ENCODE results near the gene SBF2.

SBF2 gene

DNA sequence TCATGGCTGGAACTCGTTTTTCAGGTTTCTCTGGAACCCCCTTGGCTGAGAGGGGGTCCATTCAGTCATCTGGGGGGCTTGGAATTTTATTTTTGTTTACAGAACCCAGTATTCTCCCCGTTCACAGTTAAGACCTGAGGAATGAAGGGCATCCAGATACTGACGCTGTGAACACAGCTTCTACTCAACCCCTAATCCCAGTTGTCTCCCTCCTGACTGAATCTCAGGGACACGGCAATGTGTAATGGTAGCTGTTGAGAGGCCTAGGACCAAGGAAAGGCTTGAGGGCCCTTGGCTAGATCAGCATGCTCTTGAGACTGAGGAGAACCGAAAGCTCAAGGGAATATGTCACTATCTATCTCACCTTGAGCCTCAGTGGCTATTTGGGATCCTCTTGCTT lies 516.5 kb downstream of the SBF2 start:
- Histone ChIP-seq H3K36me3 (ENCODE audit: insufficient read depth, low read length) (peaks cover 30% of the 10 kb centered on the region), H3K4me1 (ENCODE audit: control insufficient read depth, insufficient read depth, low read length, unreplicated experiment) (peaks cover 26% of the 10 kb centered on the region), H3K27me3 (ENCODE audit: insufficient read depth, low read length) (no peaks in the 10 kb centered on the region), H2AFZ (ENCODE audit: low read length, unreplicated experiment) (no peak overlapping the region), H3K27ac (ENCODE audit: low read depth, low read length) (no peak overlapping the region), H3K4me3 (ENCODE audit: low read depth, low read length) (no peak overlapping the region), H3K79me2 (ENCODE audit: control insufficient read depth, insufficient read depth, low read length, unreplicated experiment) (peaks cover 5% of the 10 kb centered on the region)

DNA sequence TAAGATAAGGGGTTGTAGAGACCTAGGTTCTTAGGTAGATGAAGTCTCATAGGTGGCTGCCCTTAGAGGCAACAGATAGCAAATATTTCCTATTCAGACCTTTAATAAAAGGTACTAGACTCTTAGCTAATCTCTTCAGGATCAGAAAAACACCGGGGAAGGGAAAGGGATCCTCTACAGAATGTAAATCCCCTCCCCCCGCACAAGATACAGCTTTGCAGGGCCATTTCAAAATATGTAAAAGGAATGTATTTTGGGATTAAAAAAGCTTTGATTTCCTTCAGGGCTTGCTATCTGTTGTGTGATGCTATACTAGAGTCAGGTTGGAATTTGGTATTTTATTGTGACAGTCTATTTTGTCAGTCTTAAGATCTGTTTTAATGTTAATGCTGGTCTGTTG lies 517.0 kb downstream of the SBF2 start:
- no peak overlapping the region for H3K4me3 ChIP-seq (ENCODE audit: low read depth, low read length)
- peaks cover 26% of the 10 kb centered on the region for H3K4me1 ChIP-seq (ENCODE audit: control insufficient read depth, insufficient read depth, low read length, unreplicated experiment)
- peaks cover 5% of the 10 kb centered on the region for H3K79me2 ChIP-seq (ENCODE audit: control insufficient read depth, insufficient read depth, low read length, unreplicated experiment)
- no peak overlapping the region for H3K27ac ChIP-seq (ENCODE audit: low read depth, low read length)
- H3K27me3 ChIP-seq (ENCODE audit: insufficient read depth, low read length): no peaks in the 10 kb centered on the region
- H3K36me3 ChIP-seq (ENCODE audit: insufficient read depth, low read length): peaks cover 30% of the 10 kb centered on the region
- H2AFZ ChIP-seq (ENCODE audit: low read length, unreplicated experiment): no peak overlapping the region

DNA sequence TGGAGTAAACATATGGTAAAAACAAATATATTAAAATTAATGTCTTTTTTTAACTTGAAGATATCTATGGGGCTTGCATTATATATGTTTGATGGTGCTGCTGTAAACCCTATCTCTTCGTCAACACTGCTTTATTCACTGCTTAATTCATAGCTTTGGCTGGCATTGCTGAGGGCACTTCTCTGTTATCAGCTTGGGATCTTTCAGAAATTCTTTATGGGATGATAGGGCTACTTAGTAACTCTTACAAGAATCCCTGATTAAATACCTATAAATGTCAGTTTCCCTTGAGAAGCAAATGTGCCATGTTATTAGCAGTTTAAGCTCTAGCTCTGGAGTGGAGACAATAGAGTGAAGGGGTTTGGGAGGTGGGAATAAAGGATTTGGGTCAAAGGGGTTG lies 517.8 kb downstream of the SBF2 start:
- no peak overlapping the region for H2AFZ ChIP-seq (ENCODE audit: low read length, unreplicated experiment)
- peak overlapping the region; percentile 74; the same call in 1 of the 2 replicates for H3K27ac ChIP-seq (ENCODE audit: low read depth, low read length)
- no peak overlapping the region for H3K4me3 ChIP-seq (ENCODE audit: low read depth, low read length)
- H3K27me3 ChIP-seq (ENCODE audit: insufficient read depth, low read length): no peaks in the 10 kb centered on the region
- peaks cover 25% of the 10 kb centered on the region for H3K36me3 ChIP-seq (ENCODE audit: insufficient read depth, low read length)
- H3K79me2 ChIP-seq (ENCODE audit: control insufficient read depth, insufficient read depth, low read length, unreplicated experiment): peaks cover 5% of the 10 kb centered on the region
- peaks cover 26% of the 10 kb centered on the region for H3K4me1 ChIP-seq (ENCODE audit: control insufficient read depth, insufficient read depth, low read length, unreplicated experiment)

DNA sequence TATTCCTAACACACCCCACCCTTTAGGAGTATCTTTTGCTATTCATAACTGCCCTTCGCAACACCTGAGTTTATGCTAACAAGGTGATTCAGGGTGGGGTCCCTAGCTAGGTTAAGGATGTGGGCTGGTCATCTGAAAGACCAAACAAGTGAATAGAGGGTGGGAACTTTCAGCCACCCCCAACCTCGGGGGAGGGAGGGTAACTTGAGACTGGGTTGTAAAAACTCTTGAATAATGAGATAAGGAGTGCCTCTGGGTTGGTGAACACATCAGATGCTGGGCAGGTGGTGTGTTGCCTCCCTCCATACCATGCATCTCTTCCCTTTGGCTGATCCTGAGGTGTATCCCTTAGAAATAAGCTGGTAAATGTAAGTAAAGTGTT lies 518.6 kb downstream of the SBF2 start:
- peaks cover 18% of the 10 kb centered on the region for H3K36me3 ChIP-seq (ENCODE audit: insufficient read depth, low read length)
- H3K4me3 ChIP-seq (ENCODE audit: low read depth, low read length): peak overlapping the region; percentile 5; the same call in 1 of the 2 replicates
- H3K4me1 ChIP-seq (ENCODE audit: control insufficient read depth, insufficient read depth, low read length, unreplicated experiment): peaks cover 26% of the 10 kb centered on the region
- no peak overlapping the region for H2AFZ ChIP-seq (ENCODE audit: low read length, unreplicated experiment)
- H3K27ac ChIP-seq (ENCODE audit: low read depth, low read length): peak overlapping the region; percentile 74
- H3K79me2 ChIP-seq (ENCODE audit: control insufficient read depth, insufficient read depth, low read length, unreplicated experiment): peaks cover 5% of the 10 kb centered on the region
- no peaks in the 10 kb centered on the region for H3K27me3 ChIP-seq (ENCODE audit: insufficient read depth, low read length)

DNA sequence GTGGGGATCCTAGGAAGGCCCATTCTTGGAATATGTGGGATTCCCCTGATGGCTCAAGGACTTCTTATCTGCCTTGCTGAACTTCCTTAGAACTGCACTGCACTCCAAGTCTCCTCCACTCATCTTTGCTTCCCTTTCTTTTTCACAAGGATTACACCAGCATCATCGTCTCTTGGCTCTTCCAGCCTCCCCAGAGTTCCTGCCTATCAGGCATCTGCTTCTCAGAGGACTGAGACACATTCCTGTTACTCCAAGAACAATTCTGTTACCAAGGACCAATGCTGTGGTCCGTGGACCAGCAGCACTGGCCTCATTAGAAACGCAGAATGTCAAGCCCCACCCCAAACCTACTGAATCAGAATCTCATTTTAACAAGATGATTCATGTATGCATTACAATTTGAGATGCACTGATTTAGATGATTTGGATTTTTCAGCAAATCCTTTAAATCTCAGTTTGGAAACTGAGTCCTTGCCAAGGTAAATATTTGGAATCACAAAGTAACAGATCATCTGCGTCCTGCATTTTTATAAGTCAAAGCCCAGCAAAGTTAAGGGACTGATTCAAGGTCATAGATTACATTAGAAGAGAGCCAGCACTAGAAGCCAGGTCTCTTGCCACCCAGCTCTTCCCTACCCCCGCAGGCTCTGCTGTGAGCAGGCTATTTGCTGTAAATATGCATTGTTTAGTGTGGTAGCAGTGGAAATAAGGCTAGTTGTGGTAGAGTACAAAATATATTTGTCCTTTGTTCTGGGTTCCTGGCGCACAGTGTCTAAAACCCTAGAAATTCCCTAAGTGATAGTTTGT lies 519.2 kb downstream of the SBF2 start:
- Histone ChIP-seq H3K4me3 (ENCODE audit: low read depth, low read length) (peak overlapping the region; percentile 5; the same call in 1 of the 2 replicates), H3K4me1 (ENCODE audit: control insufficient read depth, insufficient read depth, low read length, unreplicated experiment) (peaks cover 26% of the 10 kb centered on the region), H2AFZ (ENCODE audit: low read length, unreplicated experiment) (no peak overlapping the region), H3K79me2 (ENCODE audit: control insufficient read depth, insufficient read depth, low read length, unreplicated experiment) (peaks cover 5% of the 10 kb centered on the region), H3K27me3 (ENCODE audit: insufficient read depth, low read length) (no peaks in the 10 kb centered on the region), H3K36me3 (ENCODE audit: insufficient read depth, low read length) (peaks cover 12% of the 10 kb centered on the region), H3K27ac (ENCODE audit: low read depth, low read length) (peak overlapping the region; percentile 74)

DNA sequence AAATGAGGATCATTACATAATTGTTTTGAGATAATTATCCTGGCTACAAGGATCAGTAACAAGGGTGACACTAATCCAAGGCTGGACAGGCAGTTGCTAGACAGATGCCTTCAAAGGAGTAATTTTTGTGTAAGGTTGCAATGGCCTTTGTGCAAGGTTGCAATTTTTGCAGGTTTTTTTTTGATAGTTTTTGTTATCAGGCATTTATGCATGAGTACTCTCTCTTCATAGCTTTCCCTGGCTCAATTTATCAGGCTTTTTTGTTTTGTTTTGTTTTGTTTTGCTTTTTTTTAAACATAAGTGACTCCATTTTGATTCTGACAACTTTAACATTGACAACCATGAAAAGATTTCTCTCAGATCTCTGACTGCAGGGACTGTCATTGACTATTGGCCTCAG lies 519.9 kb downstream of the SBF2 start:
- Histone ChIP-seq H2AFZ (ENCODE audit: low read length, unreplicated experiment) (no peak overlapping the region), H3K79me2 (ENCODE audit: control insufficient read depth, insufficient read depth, low read length, unreplicated experiment) (peaks cover 5% of the 10 kb centered on the region), H3K27me3 (ENCODE audit: insufficient read depth, low read length) (no peaks in the 10 kb centered on the region), H3K4me1 (ENCODE audit: control insufficient read depth, insufficient read depth, low read length, unreplicated experiment) (peaks cover 26% of the 10 kb centered on the region), H3K27ac (ENCODE audit: low read depth, low read length) (peak overlapping the region; percentile 74), H3K36me3 (ENCODE audit: insufficient read depth, low read length) (peaks cover 5% of the 10 kb centered on the region), H3K4me3 (ENCODE audit: low read depth, low read length) (no peak overlapping the region)

DNA sequence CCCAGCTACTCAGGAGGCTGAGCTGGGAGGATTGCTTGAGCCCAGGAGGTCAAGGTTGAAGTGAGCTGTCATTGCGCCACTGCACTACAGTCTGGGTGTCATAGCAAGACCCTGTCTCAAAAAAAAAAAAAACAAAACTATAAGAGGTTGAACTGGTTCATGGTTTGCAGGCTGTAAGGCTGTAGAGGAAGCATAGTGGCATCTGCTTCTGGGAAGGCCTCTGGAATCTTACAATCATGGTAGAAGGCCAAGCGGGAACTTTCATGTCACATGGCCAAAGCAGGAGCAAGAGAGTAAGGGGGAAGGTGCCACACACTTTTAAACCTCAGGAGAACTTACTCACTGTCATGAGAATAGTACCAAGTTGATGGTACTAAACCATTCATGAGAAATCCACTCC lies 520.5 kb downstream of the SBF2 start:
- no peaks in the 10 kb centered on the region for H3K27me3 ChIP-seq (ENCODE audit: insufficient read depth, low read length)
- no peak overlapping the region for H2AFZ ChIP-seq (ENCODE audit: low read length, unreplicated experiment)
- peaks cover 5% of the 10 kb centered on the region for H3K79me2 ChIP-seq (ENCODE audit: control insufficient read depth, insufficient read depth, low read length, unreplicated experiment)
- H3K27ac ChIP-seq (ENCODE audit: low read depth, low read length): no peak overlapping the region
- H3K36me3 ChIP-seq (ENCODE audit: insufficient read depth, low read length): peaks cover 5% of the 10 kb centered on the region
- H3K4me1 ChIP-seq (ENCODE audit: control insufficient read depth, insufficient read depth, low read length, unreplicated experiment): peaks cover 26% of the 10 kb centered on the region
- no peak overlapping the region for H3K4me3 ChIP-seq (ENCODE audit: low read depth, low read length)

DNA sequence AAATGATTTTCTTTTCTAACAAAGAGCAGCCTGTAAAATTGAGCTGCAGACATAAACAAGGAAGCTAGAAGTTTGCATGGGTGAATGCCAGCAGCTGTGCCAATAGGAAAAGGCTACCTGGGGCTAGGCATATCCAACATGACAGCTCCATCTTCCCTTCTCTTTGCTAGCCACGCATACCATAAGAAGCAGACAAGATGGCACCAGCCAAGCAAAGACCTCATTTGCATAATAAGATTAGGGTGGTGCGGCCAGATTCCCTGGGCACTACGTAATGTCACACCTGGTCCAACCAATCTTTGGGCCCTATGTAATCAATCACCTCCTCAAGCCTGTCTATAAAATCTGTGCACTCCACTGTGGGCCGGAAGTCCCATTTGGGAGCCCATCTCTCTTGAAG lies 521.8 kb downstream of the SBF2 start:
- Histone ChIP-seq H3K79me2 (ENCODE audit: control insufficient read depth, insufficient read depth, low read length, unreplicated experiment) (peaks cover 7% of the 10 kb centered on the region), H3K36me3 (ENCODE audit: insufficient read depth, low read length) (no peaks in the 10 kb centered on the region; the same call in none of the 2 replicates), H3K27ac (ENCODE audit: low read depth, low read length) (no peak overlapping the region), H3K27me3 (ENCODE audit: insufficient read depth, low read length) (no peaks in the 10 kb centered on the region), H3K4me3 (ENCODE audit: low read depth, low read length) (no peak overlapping the region), H2AFZ (ENCODE audit: low read length, unreplicated experiment) (no peak overlapping the region), H3K4me1 (ENCODE audit: control insufficient read depth, insufficient read depth, low read length, unreplicated experiment) (peaks cover 26% of the 10 kb centered on the region)

DNA sequence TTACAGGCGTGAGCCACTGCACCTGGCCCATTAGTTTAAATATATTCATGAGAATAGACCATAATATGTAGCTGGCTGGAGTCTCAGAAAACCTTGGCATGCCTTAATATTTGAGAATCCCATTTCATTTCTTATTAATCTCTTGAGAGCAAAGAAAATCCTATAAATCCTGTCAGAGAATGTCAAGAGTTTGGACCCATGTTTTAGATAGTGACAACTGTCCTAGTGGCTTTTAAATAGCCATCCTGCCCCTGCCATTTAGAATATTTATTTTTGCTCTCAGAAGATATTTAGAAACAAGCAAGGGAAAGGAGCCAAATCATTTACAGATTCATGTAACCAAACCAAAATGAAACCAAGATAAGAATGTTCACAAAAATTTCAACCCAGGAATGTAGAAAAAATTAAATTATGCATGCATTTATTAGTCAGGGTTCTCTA lies 522.9 kb downstream of the SBF2 start:
- Histone ChIP-seq H3K4me3 (ENCODE audit: low read depth, low read length) (no peak overlapping the region), H2AFZ (ENCODE audit: low read length, unreplicated experiment) (no peak overlapping the region), H3K4me1 (ENCODE audit: control insufficient read depth, insufficient read depth, low read length, unreplicated experiment) (peaks cover 22% of the 10 kb centered on the region), H3K36me3 (ENCODE audit: insufficient read depth, low read length) (no peaks in the 10 kb centered on the region; the same call in none of the 2 replicates), H3K79me2 (ENCODE audit: control insufficient read depth, insufficient read depth, low read length, unreplicated experiment) (peaks cover 3% of the 10 kb centered on the region), H3K27me3 (ENCODE audit: insufficient read depth, low read length) (no peaks in the 10 kb centered on the region), H3K27ac (ENCODE audit: low read depth, low read length) (no peak overlapping the region)

DNA sequence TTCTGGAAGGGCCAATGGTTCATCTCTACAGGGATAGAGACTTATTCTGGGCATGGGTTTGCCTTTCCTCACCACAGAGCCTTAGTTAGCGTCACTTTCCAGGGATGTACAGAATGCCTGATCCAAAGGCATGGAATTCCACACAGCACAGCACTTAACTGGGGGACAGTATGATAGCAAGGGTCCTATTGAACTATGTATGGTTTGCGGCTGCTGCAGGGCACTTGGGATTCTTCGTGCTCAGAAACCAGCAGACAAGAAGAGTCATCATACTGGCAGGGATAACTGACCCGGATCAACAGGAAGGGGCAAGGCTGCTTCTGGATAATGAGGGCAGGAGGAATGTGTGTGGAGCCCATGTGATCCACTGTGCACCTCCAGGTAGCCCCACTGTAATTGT lies 524.4 kb downstream of the SBF2 start:
- Histone ChIP-seq H3K27ac (ENCODE audit: low read depth, low read length) (no peak overlapping the region), H3K27me3 (ENCODE audit: insufficient read depth, low read length) (no peaks in the 10 kb centered on the region), H2AFZ (ENCODE audit: low read length, unreplicated experiment) (no peak overlapping the region), H3K4me3 (ENCODE audit: low read depth, low read length) (no peak overlapping the region), H3K36me3 (ENCODE audit: insufficient read depth, low read length) (no peaks in the 10 kb centered on the region; the same call in none of the 2 replicates), H3K79me2 (ENCODE audit: control insufficient read depth, insufficient read depth, low read length, unreplicated experiment) (peaks cover 3% of the 10 kb centered on the region), H3K4me1 (ENCODE audit: control insufficient read depth, insufficient read depth, low read length, unreplicated experiment) (peaks cover 23% of the 10 kb centered on the region)
